HFFc6 (cell line): Measurements from ENCODE around the gene ATP6V1C2. TPM values are rescaled to one million over a fixed set of nuclear protein-coding genes. Genes with fewer than 3 reads are reported as not detected.

Experiments used
- DNase-seq: peaks from one replicate; pipeline ENCODE4 v3.0.0-alpha.2; 2018
- H3K27ac Mint-ChIP-seq: 2 replicates; pipeline ENCODE4 v1.8.0; 2020; ENCODE audit warnings: mild to moderate bottlenecking, mixed read lengths
- H3K27me3 Mint-ChIP-seq: 2 replicates; pipeline ENCODE4 v1.8.0; 2021; ENCODE audit warnings: mild to moderate bottlenecking, moderate library complexity, mixed read lengths; ENCODE audit not compliant: insufficient read depth
- H3K36me3 Mint-ChIP-seq: 2 replicates; pipeline ENCODE4 v1.8.0; 2021; ENCODE audit warnings: low read depth, mixed read lengths
- H3K4me1 Mint-ChIP-seq: 2 replicates; pipeline ENCODE4 v1.8.0; 2020; ENCODE audit warnings: low read depth, mixed read lengths
- H3K4me3 Mint-ChIP-seq: 2 replicates; pipeline ENCODE4 v1.8.0; 2020; ENCODE audit warnings: mild to moderate bottlenecking, moderate library complexity, mixed read lengths
- H3K9me3 Mint-ChIP-seq: 2 replicates; pipeline ENCODE4 v1.8.0; 2020; ENCODE audit warnings: mild to moderate bottlenecking, mixed read lengths
- total RNA-seq, 6 experiments: library from RNA; stranded (reverse); fragmentation: NEBNext Ultra II Directional; extraction: Animal tissue kit (Norgen Biotek cat#: 25700); gene quantifications; 2 replicates in 1 of 6; 3 replicates in 5 of 6; pipeline ENCODE4 v1.2.3, GENCODE V29; 2021
- TF ChIP-seq, protein P1 (sequence below): fragments of 200-600 bp; sonication (generic); IDR thresholded peaks from 2 replicates; pipeline ENCODE4 v1.5.0; 2021; ENCODE audit warnings: antibody characterized with exemption, mild to moderate bottlenecking

Gene ATP6V1C2
- total RNA-seq, 6 experiments from 2014 or later, result not detected

DNA sequence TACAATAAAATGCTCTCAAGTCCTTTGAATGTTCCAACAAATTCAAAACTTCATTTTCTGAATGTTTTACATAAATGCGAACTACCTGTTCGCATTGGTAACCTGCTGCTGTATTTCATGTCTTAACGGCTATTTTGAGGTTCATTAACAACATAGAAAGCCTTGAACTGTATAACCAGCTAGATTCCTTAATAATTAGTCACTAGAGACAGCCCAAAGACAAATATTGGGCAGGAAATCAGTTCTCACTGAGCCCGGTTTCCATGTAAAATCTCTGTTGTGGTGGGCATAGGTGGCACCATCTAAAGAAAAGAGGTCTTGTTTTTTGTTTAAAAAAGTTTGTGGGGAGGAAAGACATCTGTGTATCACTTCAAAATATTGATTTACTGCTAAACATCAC, 62.0 kb downstream of the ATP6V1C2 start:
- Mint-ChIP-seq H3K4me3 (no peak overlapping the region), H3K9me3 (no peaks in the 10 kb centered on the region), H3K27ac (no peak overlapping the region), H3K4me1 (peaks cover 13% of the 10 kb centered on the region), H3K36me3 (peaks cover 40% of the 10 kb centered on the region), H3K27me3 (peaks cover 2% of the 10 kb centered on the region)
- TF ChIP-seq, protein P1, sequence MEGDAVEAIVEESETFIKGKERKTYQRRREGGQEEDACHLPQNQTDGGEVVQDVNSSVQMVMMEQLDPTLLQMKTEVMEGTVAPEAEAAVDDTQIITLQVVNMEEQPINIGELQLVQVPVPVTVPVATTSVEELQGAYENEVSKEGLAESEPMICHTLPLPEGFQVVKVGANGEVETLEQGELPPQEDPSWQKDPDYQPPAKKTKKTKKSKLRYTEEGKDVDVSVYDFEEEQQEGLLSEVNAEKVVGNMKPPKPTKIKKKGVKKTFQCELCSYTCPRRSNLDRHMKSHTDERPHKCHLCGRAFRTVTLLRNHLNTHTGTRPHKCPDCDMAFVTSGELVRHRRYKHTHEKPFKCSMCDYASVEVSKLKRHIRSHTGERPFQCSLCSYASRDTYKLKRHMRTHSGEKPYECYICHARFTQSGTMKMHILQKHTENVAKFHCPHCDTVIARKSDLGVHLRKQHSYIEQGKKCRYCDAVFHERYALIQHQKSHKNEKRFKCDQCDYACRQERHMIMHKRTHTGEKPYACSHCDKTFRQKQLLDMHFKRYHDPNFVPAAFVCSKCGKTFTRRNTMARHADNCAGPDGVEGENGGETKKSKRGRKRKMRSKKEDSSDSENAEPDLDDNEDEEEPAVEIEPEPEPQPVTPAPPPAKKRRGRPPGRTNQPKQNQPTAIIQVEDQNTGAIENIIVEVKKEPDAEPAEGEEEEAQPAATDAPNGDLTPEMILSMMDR, result no peak
- DNase-seq, result no peak

DNA sequence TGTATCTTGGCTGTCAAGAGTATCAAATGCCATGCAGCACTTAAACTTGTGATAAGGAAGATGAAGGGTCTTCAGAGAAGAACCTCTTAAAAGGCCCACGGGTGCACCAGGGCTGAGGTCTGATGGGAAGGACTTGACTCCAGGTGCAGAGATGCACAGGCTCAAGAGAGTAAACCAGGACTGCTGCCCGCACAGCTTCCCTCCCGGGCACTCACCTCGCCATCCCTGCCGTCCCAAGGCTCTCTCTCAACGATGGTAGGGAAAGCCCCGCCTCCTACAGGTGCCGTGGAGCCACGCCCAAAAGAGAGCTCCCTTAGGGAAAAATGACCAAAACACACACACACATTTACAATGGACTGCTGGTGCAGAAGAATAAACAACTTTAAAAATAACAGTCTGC, 63.3 kb downstream of the ATP6V1C2 start:
- Mint-ChIP-seq H3K36me3 (peaks cover 40% of the 10 kb centered on the region), H3K27me3 (peaks cover 2% of the 10 kb centered on the region; the same call in 1 of the 2 replicates), H3K9me3 (no peaks in the 10 kb centered on the region), H3K4me1 (peaks cover 13% of the 10 kb centered on the region), H3K4me3 (no peak overlapping the region), H3K27ac (no peak overlapping the region)
- TF ChIP-seq, protein P1, result no peak
- DNase-seq, result no peak

DNA sequence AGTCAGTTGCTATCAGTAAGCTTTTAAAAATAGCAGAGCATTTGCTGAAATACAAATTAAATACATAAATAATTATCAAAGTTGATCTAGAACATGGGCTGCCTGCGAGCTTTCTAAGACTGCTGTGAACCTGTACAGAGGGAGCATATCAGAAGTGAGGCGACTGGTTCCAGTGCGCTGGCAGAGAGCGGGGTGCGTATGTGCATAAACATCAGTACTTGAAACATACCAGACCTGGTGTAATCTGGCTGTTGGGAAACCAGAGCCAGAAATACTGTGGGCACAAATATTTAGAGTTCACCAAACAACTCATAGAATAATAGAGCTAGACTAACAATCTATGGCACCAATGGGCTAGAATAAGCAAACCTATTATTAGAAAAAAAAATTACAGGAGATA, 63.8 kb downstream of the ATP6V1C2 start:
- Mint-ChIP-seq H3K36me3 (peaks cover 39% of the 10 kb centered on the region), H3K4me1 (peaks cover 13% of the 10 kb centered on the region), H3K27ac (no peak overlapping the region), H3K9me3 (no peaks in the 10 kb centered on the region), H3K4me3 (no peak overlapping the region), H3K27me3 (peaks cover 2% of the 10 kb centered on the region; the same call in 1 of the 2 replicates)
- TF ChIP-seq, protein P1, result no peak
- DNase-seq, result no peak

DNA sequence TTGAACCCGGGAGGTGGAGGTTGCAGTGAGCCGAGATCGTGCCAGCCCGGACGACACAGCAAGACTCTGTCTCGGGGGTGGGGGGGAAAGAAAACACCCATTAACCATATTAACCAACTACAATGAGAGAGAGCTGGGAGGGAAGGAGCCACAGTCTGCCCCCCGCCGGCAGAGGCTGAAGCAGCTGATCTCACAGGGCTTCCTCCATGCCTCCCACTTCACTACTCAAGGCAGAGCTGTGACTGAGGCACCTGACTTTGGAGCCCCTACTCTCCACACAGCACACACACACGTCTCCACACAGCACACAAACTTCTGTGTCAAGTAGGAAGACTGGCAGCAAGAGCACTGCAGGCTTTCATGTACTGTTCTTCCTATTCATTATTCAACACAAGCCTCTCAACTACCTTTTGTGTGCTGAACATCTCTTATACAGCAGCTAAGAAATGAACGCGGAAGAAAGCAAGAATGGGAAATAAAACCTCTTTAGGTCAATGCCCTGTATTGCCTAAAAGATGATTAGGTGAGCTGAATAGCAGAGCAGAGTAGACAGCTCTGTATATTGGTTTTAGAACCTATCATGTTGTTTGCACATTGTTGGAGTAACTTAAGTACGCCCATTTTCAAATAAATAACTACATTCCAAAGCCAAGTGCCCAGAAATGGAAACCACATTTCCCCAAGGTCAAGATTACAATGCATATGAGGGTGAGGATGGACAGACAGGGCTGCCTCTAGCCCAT, 65.0 kb downstream of the ATP6V1C2 start:
- TF ChIP-seq, protein P1, result no peak
- H3K27me3 Mint-ChIP-seq, result peaks cover 2% of the 10 kb centered on the region; the same call in 1 of the 2 replicates

DNA sequence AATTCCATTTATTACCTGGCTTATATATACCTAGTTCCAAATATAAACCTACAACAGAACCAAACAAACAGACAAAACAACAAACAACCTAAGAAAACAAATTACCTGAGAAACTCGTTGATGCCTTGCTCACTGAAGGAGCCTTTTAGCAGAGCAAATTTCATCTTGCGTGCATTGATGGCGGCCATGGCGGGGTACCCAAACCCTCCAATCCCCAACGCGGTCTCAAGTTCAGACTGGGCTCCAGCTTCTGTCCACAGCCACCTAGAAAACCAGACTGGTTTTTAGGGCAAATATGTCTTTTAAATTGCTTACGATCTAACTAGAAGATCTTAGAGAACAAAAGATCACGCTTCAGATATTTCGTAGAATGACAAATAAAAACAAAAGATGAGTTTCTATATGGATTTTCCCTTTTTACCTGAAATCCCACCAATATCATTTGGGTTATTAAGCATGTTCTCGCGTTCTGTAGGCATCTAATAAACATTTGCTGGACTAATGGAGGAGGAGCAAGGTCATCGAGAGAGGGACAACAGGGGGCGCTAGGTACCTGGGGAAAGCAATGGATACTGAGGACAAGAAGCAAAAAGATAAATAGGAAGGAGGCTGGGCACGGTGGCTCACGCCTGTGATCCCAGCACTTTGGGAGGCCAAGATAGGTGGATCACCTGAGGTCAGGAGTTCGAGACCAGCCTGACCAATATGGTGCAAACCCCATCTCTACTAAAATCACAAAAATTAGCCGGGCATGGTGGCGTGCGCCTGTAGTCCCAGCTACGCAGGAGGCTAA, 65.9 kb downstream of the ATP6V1C2 start:
- TF ChIP-seq, protein P1, result peak; percentile 47
- H3K9me3 Mint-ChIP-seq, result no peaks in the 10 kb centered on the region
- peaks cover 44% of the 10 kb centered on the region for H3K36me3 Mint-ChIP-seq
- no peak overlapping the region for H3K27ac Mint-ChIP-seq
- H3K4me1 Mint-ChIP-seq, result peaks cover 13% of the 10 kb centered on the region
- peaks cover 2% of the 10 kb centered on the region; the same call in 1 of the 2 replicates for H3K27me3 Mint-ChIP-seq
- H3K4me3 Mint-ChIP-seq, result no peak overlapping the region
- no peak for DNase-seq

More for the DNA sequence above, 65.0 kb downstream of the ATP6V1C2 start:
- H3K36me3 Mint-ChIP-seq, result peaks cover 43% of the 10 kb centered on the region
- no peak overlapping the region for H3K4me3 Mint-ChIP-seq
- DNase-seq, result no peak
- peaks cover 13% of the 10 kb centered on the region for H3K4me1 Mint-ChIP-seq
- H3K9me3 Mint-ChIP-seq, result no peaks in the 10 kb centered on the region
- H3K27ac Mint-ChIP-seq, result no peak overlapping the region
